Activated CD4-positive, alpha-beta T cell treated with anti-CD3 and anti-CD28 coated beads, Interleukin-2, amount 10 ng/mL, durations not matched to agents 7 days and 5 days (primary cell): ENCODE results near the gene DEDD2. TPM values are rescaled to one million over a fixed set of nuclear protein-coding genes. Genes with fewer than 3 reads are reported as not detected.
A peak's percentile ranks its signal among the peaks of the same experiment; 100 is the strongest.

Experiments
- CTCF ChIA-PET: fragments of 350-600 bp; sonication (Branson Sonifier 250); formaldehyde crosslinking; loops from one replicate; lab custom pipeline; 2021; ENCODE audit warnings: antibody characterized with exemption; lab: Charles Lee
- POLR2A ChIA-PET: fragments of 350-600 bp; sonication (Branson Sonifier 250); formaldehyde crosslinking; loops from one replicate; lab custom pipeline; 2021; ENCODE audit warnings: antibody characterized with exemption; lab: Charles Lee
- DNase-seq: peaks from one replicate; pipeline ENCODE4 v3.0.0-alpha.2; 2020
- H3K27ac Mint-ChIP-seq: one replicate; pipeline ENCODE4 v1.8.0; 2021; ENCODE audit warnings: mild to moderate bottlenecking, moderate library complexity, mixed read lengths
- H3K27me3 Mint-ChIP-seq: one replicate; pipeline ENCODE4 v1.8.0; 2021; ENCODE audit warnings: mixed read lengths
- H3K36me3 Mint-ChIP-seq: one replicate; pipeline ENCODE4 v1.8.0; 2021; ENCODE audit warnings: low read depth, mixed read lengths
- H3K4me1 Mint-ChIP-seq: one replicate; pipeline ENCODE4 v1.8.0; 2021; ENCODE audit warnings: mixed read lengths
- H3K4me3 Mint-ChIP-seq: one replicate; pipeline ENCODE4 v1.8.0; 2021; ENCODE audit warnings: mild to moderate bottlenecking, moderate library complexity, mixed read lengths
- H3K9me3 Mint-ChIP-seq: one replicate; pipeline ENCODE4 v1.8.0; 2021; ENCODE audit warnings: mixed read lengths
- total RNA-seq, 2 experiments: library from RNA; stranded (reverse); gene quantifications; one replicate each; pipeline ENCODE4 v1.2.3, GENCODE V29; 2021

DEDD2 gene
- total RNA-seq, 2 experiments from 2014 or later: 37.2 to 42.4 TPM

DNA sequence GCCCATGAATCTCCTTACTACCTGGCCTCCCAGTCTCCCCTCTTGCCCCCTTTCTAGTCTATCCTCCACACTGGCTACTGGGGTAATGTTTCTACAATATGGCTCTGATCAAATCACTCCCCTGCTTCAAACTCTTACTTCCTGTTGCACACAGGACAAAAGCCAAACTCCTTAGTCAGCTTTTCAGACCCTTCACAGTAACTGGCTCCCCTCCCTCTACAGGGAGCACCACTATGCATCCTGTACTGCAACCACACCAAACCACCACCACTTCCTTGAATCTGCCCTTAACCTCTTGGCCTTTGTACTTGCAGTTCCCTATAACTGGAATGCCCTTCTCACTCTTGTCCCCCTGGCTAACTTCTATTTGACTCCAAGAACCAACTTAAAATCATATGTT is 32.2 kb downstream of the DEDD2 start:
- peak; percentile 59 for DNase-seq
- no peaks in the 10 kb centered on the region for H3K9me3 Mint-ChIP-seq
- ChIA-PET CTCF (interaction anchor here (0.7 to 3.6 kb wide), 10 partner anchors 9 to 211 kb away, joined by 3 to 16 read pairs (median 4); partner anchors contain the start of gene POU2F2), POLR2A (no interaction called here)
- peak overlapping the region; percentile 23 for H3K4me3 Mint-ChIP-seq
- H3K27me3 Mint-ChIP-seq: peaks cover 8% of the 10 kb centered on the region
- H3K4me1 Mint-ChIP-seq: peaks cover 50% of the 10 kb centered on the region
- peak overlapping the region; percentile 63 for H3K27ac Mint-ChIP-seq
- no peaks in the 10 kb centered on the region for H3K36me3 Mint-ChIP-seq

DNA sequence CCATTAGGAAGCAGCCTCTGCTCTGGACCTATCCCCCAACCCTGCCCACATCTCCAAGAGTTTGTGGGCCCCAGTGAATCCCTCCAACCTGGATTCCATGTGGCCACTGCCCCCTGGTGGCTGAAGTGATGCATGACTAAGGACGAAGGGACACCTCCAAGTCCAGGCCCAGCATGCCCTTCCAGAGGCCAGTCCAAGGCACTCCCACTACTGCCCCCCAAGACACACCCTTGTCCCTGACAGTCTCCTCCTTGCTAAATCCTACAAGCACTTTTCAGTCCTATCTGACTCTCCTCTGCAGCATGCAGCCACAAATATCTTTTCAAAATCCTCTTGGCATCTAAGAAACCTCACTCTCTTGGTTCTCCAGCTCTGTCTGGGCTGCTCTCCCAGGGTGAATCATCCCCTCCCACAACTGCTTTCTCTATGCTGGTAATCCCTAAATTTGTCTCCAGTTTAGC is 33.0 kb downstream of the DEDD2 start:
- POLR2A ChIA-PET: no interaction called here
- CTCF ChIA-PET: interaction anchor here (0.7 to 3.6 kb wide), 11 partner anchors 9 to 212 kb away, joined by 3 to 16 read pairs (median 3); partner anchors contain the start of gene POU2F2
- Mint-ChIP-seq H3K27ac (peak overlapping the region; percentile 63), H3K27me3 (peaks cover 8% of the 10 kb centered on the region), H3K4me1 (peaks cover 45% of the 10 kb centered on the region), H3K4me3 (no peak overlapping the region), H3K36me3 (no peaks in the 10 kb centered on the region), H3K9me3 (no peaks in the 10 kb centered on the region)
- DNase-seq: peak; percentile 71

DNA sequence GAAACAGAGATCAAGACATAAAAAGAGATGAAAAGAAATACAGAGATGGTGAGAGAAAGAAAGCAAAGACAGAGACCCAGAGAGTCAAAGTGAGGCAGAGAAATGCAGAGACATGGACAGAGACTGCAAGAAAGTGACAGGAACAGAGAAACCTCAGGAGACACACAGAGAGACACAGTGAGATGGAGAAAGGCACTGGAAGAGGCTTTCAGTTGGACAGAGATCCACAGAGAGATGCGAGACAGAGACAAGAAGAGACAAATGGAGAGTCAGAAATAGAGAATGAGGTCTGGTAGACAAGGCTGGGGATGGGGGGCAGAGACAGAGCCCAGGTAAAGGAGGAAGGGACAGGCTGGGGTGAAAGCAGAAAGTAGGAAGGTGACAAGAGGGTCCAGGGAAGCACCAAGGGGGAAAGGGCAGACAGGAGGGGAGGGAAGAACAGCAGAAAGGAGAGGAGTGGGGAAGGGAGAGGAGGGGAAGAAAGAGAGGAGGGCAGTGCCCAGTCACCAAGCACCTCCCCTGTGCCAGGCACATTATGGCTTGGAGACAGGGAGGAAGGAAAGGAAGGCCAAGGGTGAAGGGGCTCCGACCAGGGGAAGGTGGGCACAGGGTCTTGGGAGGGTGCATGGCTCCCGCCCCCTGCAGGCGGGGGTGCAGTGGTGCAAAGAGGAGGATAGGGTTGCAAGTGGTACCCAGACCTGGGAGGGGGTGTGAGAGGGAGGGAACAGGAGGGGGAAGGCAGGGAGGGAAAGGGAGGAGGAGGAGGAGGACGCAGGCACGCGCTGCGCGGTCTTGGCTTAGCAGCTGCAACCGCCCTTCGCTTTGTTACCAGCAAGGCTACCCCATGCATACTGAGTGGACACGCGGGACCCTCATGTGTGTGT is 38.4 kb downstream of the DEDD2 start:
- no peaks in the 10 kb centered on the region for H3K9me3 Mint-ChIP-seq
- CTCF ChIA-PET: no interaction called here
- no peak overlapping the region for H3K27ac Mint-ChIP-seq
- POLR2A ChIA-PET: no interaction called here
- peaks cover 29% of the 10 kb centered on the region for H3K27me3 Mint-ChIP-seq
- no peak for DNase-seq
- H3K4me1 Mint-ChIP-seq: peaks cover 28% of the 10 kb centered on the region
- H3K36me3 Mint-ChIP-seq: no peaks in the 10 kb centered on the region
- H3K4me3 Mint-ChIP-seq: no peak overlapping the region

DNA sequence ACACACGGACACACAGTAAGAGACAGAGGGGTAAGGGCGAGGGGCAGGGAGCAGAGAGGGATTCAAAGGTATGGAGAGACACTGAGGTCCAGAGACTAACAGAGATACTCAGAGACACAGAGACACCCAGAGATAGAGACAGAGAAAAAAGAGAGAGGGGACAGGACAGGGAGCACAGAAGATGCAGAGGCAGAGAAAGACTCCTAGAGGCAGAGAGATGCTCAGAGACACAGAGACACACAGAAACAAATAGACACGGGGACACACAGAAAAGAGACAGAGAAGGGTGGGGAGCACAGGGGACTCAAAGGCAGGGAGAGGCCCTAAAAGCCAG is 39.8 kb downstream of the DEDD2 start:
- POLR2A ChIA-PET: no interaction called here

DNA sequence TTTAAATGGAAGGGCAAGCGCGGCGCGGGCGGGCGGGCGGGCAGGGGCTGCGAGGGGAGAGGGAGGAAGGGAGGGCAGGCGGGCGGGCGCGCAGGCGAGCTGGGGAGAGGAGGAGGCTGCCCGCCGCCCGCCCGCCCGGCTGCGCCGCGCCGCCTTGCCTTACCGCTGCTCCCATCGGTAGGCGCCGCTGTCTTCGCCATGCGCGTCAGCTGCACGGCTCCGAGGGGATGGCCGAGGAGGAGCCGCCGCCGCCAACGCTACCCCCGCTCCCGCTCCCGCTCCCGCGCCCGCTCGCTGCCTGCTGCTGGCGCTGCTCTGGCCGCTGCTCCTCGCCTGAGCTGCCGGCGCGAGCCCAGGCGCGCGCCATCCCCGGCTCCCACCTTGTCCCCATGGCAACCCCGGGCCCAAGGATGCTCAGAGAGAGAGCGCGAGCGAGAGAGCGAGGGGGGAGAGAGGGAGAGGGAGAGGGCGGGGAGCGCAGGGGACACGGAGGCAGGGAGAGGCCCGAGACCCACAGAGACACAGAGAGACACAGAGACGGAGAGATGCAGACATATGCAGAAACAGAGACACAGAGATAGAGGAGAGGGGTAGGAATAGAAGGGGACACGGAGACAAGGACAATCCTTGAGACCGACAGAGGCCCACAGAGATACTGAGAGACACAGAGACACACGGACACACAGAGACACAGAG is 40.3 kb downstream of the DEDD2 start:
- Mint-ChIP-seq H3K27me3 (peaks cover 25% of the 10 kb centered on the region), H3K36me3 (no peaks in the 10 kb centered on the region), H3K4me3 (no peak overlapping the region), H3K9me3 (no peaks in the 10 kb centered on the region), H3K4me1 (peaks cover 17% of the 10 kb centered on the region), H3K27ac (no peak overlapping the region)
- POLR2A ChIA-PET: no interaction called here
- peak; percentile 76 for DNase-seq
- CTCF ChIA-PET: interaction anchor here (0.8 to 2.3 kb wide), 6 partner anchors 8 to 69 kb away, joined by 3 to 15 read pairs (median 6); no protein-coding TSS in a partner anchor

More for the DNA sequence above, 39.8 kb downstream of the DEDD2 start:
- Mint-ChIP-seq H3K9me3 (no peaks in the 10 kb centered on the region), H3K4me3 (no peak overlapping the region), H3K4me1 (peaks cover 20% of the 10 kb centered on the region), H3K27ac (no peak overlapping the region), H3K27me3 (peaks cover 28% of the 10 kb centered on the region), H3K36me3 (no peaks in the 10 kb centered on the region)
- CTCF ChIA-PET: interaction anchor here (1.8 kb wide), 1 partner anchor 69 kb away, joined by 4 read pairs; no protein-coding TSS in a partner anchor
- DNase-seq: no peak

DNA sequence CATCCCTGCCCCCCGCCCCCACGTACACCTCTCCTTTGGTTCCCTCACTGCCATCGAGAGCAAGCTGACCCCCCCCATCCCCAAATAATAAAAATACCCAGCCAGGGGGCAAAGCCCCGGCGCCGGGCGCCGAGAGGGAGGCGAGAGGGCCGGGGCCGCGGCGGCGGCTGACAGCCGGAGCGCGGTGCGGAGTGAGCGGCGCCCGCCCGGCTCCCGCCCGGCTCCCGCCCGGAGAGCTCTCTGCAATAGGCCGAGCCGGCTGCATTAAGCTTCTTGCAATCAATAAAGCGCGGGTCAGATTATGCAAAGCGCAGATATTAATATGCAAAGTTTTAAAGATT is 40.9 kb downstream of the DEDD2 start:
- CTCF ChIA-PET: interaction anchor here (0.8 to 2.3 kb wide), 6 partner anchors 8 to 68 kb away, joined by 3 to 15 read pairs (median 6); no protein-coding TSS in a partner anchor
- POLR2A ChIA-PET: no interaction called here
- peaks cover 16% of the 10 kb centered on the region for H3K4me1 Mint-ChIP-seq
- no peak overlapping the region for H3K27ac Mint-ChIP-seq
- peaks cover 21% of the 10 kb centered on the region for H3K27me3 Mint-ChIP-seq
- no peak for DNase-seq
- H3K9me3 Mint-ChIP-seq: no peaks in the 10 kb centered on the region
- H3K36me3 Mint-ChIP-seq: no peaks in the 10 kb centered on the region
- H3K4me3 Mint-ChIP-seq: peak overlapping the region; percentile 74

DNA sequence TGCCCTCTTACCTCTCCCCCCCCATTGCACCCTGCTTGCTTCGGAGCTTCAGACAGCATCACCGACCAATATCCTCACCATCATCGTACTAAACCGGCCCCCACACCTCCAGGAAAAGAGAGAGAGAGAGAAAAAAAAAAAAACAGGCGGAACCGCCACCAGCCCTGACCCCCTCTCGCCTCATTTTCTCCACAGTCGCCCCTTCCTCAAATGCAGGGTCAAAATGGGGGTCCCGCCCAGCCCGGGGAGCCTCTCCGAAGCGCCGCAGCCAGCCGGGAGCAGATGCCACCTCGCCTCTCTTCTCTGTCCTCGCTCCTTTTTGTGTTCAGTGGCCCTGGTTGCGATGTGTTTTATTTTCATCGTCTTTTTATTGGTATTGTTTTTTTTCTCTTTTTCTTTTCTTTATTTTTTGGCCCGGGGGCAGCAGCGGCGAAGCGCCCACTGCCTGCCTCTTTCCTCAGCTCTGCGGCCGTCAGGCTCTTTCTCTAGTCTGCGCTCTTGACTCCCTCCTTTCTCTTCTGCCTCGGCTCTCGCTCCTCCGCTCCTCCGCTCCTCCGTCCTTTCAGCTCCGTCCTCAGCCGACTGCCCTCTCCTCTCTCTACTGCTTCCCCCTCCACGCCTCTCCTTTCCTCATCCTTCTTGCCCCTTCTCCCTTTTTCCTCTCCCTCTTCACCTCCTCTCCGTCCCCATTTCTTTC is 41.4 kb downstream of the DEDD2 start:
- no peaks in the 10 kb centered on the region for H3K36me3 Mint-ChIP-seq

DNA sequence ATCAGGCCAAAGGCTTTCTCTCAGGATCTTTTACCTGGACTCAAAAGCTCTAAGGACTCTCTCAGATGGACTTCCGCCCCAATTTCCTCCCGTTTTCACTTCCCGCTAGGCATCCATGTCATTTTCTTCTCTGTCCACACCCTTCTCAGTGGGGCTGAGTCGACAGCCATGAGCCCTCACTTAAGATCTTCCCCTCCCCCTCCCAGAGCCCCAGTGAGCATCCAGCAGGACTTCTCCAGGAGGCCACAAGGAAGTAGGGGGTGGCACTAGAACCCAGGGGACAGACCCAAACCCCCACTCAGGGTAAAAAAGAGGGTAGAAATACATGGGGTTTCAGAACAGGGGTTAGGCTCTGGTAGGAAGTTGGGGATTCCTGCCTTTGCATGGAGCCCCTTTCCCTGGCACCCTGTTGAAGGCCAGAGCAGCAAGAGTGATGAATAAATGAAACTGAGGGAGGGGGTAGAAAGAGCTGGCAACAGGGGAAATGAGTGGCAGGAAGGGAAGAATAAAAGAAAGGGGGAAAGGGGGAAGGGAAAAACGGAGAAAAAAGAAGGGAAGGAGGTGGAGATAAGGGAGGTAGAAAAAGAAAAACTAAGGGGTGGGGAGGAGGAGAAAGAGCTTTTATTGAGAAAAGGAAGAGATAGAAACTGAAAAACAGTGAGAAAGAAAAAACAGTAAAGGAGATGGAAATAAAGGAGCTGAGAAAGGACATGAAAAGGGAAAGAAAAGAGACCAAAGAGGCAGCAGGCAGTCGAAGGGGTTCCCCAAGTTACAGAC is 42.3 kb downstream of the DEDD2 start:
- Mint-ChIP-seq H3K27me3 (peaks cover 21% of the 10 kb centered on the region), H3K4me3 (no peak overlapping the region), H3K36me3 (no peaks in the 10 kb centered on the region), H3K27ac (no peak overlapping the region), H3K4me1 (peaks cover 16% of the 10 kb centered on the region), H3K9me3 (no peaks in the 10 kb centered on the region)
- ChIA-PET CTCF (interaction anchor here (0.6 to 2.3 kb wide), 5 partner anchors 9 to 217 kb away, joined by 3 to 15 read pairs (median 7); partner anchors contain the start of gene POU2F2), POLR2A (no interaction called here)
- no peak for DNase-seq

More for the DNA sequence above, 41.4 kb downstream of the DEDD2 start:
- Mint-ChIP-seq H3K27ac (no peak overlapping the region), H3K4me1 (peaks cover 16% of the 10 kb centered on the region), H3K9me3 (no peaks in the 10 kb centered on the region), H3K4me3 (peak overlapping the region; percentile 74), H3K27me3 (peaks cover 21% of the 10 kb centered on the region)
- no peak for DNase-seq
- ChIA-PET POLR2A (no interaction called here), CTCF (interaction anchor here (0.6 to 2.3 kb wide), 8 partner anchors 7 to 218 kb away, joined by 3 to 15 read pairs (median 4); partner anchors contain the start of gene POU2F2)

DNA sequence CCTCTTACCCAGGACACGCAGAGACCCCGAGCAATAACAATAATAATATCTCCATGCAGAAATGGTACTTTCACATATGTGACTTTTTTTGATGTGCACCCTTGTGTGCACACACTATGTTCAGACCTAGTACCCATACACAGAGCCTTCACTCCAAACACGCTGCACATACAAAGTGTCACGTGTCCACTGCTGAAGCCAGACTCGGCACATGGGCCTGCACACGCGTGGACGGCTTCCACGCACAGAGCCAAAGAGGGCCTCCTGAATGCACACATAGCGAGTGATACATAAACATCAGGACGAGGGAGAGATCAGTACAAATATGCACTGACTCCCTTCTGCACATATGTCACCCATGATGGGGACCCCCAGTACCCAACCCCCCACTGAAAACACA is 43.3 kb downstream of the DEDD2 start:
- Mint-ChIP-seq H3K27ac (no peak overlapping the region), H3K9me3 (no peaks in the 10 kb centered on the region), H3K36me3 (no peaks in the 10 kb centered on the region), H3K4me1 (peaks cover 16% of the 10 kb centered on the region), H3K4me3 (no peak overlapping the region), H3K27me3 (peaks cover 21% of the 10 kb centered on the region)
- ChIA-PET CTCF (no interaction called here), POLR2A (no interaction called here)
- no peak for DNase-seq

DNA sequence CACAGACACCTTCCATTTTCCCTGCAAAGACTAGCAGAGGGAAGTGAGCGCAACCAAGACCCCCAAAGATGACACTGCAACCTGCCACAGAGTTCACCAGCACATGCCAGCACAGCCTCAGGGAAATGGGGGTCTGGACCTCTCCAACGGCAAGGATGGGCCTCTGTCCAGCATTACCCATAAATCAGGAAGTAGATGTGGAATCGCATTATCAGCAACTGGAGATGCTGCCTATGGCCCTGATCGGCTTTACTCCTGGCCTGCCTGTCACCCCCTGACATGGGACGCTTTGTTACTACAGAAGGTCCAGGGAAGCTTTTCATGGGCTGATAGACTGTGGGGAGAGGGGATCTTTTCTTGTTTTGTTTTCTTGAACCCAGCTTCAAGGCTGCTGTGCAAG is 43.8 kb downstream of the DEDD2 start:
- peaks cover 21% of the 10 kb centered on the region for H3K27me3 Mint-ChIP-seq
- H3K27ac Mint-ChIP-seq: no peak overlapping the region
- no peak overlapping the region for H3K4me3 Mint-ChIP-seq
- peaks cover 16% of the 10 kb centered on the region for H3K4me1 Mint-ChIP-seq
- POLR2A ChIA-PET: no interaction called here
- CTCF ChIA-PET: interaction anchor here (2.0 kb wide), 1 partner anchor 11 kb away, joined by 5 read pairs; no protein-coding TSS in a partner anchor
- no peaks in the 10 kb centered on the region for H3K36me3 Mint-ChIP-seq
- no peaks in the 10 kb centered on the region for H3K9me3 Mint-ChIP-seq
- DNase-seq: no peak

DNA sequence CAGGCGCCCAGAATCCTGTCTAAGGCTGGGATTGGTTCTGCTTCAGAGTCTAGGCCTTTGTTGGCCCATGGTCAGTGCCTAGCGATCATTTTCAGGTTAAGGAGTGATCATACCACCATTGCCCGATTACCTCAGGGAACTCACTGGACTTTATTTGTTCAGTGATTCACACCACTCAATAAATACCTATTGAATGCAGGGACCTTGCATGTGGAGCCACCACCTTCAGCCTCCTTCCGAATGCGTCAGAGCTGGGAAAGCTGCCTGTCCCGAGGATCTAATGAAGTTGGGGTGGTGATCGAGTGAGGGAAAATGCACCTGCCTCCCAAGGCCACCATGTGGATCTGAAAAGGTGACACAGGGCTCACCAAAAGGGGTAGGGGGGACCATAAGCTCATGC is 45.2 kb downstream of the DEDD2 start:
- Mint-ChIP-seq H3K4me3 (no peak overlapping the region), H3K27ac (no peak overlapping the region), H3K9me3 (no peaks in the 10 kb centered on the region), H3K36me3 (no peaks in the 10 kb centered on the region), H3K27me3 (peaks cover 21% of the 10 kb centered on the region), H3K4me1 (peaks cover 16% of the 10 kb centered on the region)
- POLR2A ChIA-PET: no interaction called here
- CTCF ChIA-PET: interaction anchor here (0.9 to 2.0 kb wide), 2 partner anchors 12 to 13 kb away, joined by 5 read pairs; no protein-coding TSS in a partner anchor
- no peak for DNase-seq

DNA sequence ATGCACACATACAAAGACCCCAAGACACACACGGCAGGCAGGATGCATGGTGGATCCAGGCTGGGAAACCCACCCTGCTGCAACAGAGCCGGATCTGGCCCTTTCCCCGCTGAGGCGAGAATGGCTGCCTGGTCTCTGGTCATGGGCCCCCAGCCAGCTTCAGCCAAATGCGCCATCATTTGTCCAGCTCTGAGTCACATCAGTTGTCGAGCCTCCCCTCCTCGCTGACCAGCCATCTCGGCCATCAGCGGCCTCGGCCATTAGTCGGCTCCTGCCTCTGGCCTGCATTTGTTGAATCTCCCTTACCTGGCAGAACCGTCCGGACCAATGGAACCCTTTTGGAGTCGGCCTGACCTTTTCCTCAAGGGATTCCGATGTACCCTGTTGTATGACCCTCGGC is 46.8 kb downstream of the DEDD2 start:
- Mint-ChIP-seq H3K27me3 (peaks cover 16% of the 10 kb centered on the region), H3K4me1 (peaks cover 8% of the 10 kb centered on the region), H3K27ac (no peak overlapping the region), H3K36me3 (no peaks in the 10 kb centered on the region), H3K9me3 (no peaks in the 10 kb centered on the region), H3K4me3 (no peak overlapping the region)
- DNase-seq: no peak
- CTCF ChIA-PET: no interaction called here
- POLR2A ChIA-PET: no interaction called here
